CD4-positive, alpha-beta memory T cell (primary cell): ENCODE results near the gene PBX3. TPM values are rescaled to one million over a fixed set of nuclear protein-coding genes. Genes with fewer than 3 reads are reported as not detected.

Source experiments
- CTCF ChIA-PET: fragments of 350-600 bp; sonication (Branson Sonifier 250); formaldehyde crosslinking; loops from one replicate; lab custom pipeline; 2021; ENCODE audit warnings: inconsistent platforms; ENCODE audit not compliant: partially characterized antibody; lab: Charles Lee
- POLR2A ChIA-PET: fragments of 350-600 bp; sonication (Branson Sonifier 250); formaldehyde crosslinking; loops from one replicate; lab custom pipeline; 2021; ENCODE audit not compliant: partially characterized antibody; lab: Charles Lee
- DNase-seq, 5 donors: peaks; one replicate each; pipeline versions ENCODE4 v3.0.0 to v3.0.0-alpha.2; 2020 to 2022; ENCODE audit warnings: mixed read lengths in 1 of 5
- H3K27ac ChIP-seq: one replicate; pipeline ENCODE4 v1.7.0; 2013; ENCODE audit warnings: low read depth, low read length
- H3K27me3 ChIP-seq: 2 replicates; pipeline ENCODE4 v1.7.0; 2013; ENCODE audit warnings: mild to moderate bottlenecking, low read length, moderate library complexity; ENCODE audit not compliant: insufficient read depth
- H3K36me3 ChIP-seq: 2 replicates; pipeline ENCODE4 v1.7.0; 2013; ENCODE audit warnings: mild to moderate bottlenecking, low read length, moderate library complexity; ENCODE audit not compliant: insufficient read depth
- H3K4me1 ChIP-seq: 2 replicates; pipeline ENCODE4 v1.7.0; 2013; ENCODE audit warnings: mild to moderate bottlenecking, low read length, moderate library complexity; ENCODE audit not compliant: insufficient read depth
- H3K4me3 ChIP-seq, 2 donors: one replicate each; pipeline ENCODE4 v1.7.0; 2013; ENCODE audit warnings: low read length in 2 of 2, mild to moderate bottlenecking in 1 of 2
- H3K9me3 ChIP-seq, 2 donors: one replicate each; pipeline ENCODE4 v1.7.0; 2013; ENCODE audit warnings: low read length in 2 of 2, control low read depth in 1 of 2; ENCODE audit not compliant: control insufficient read depth in 1 of 2
- H3K27ac Mint-ChIP-seq, 7 donors: one replicate each; pipeline ENCODE4 v1.8.0; 2020 to 2021; ENCODE audit warnings: mixed read lengths in 7 of 7, mild to moderate bottlenecking in 6 of 7, inconsistent platforms in 3 of 7, moderate library complexity in 3 of 7
- H3K27me3 Mint-ChIP-seq, 2 donors: one replicate each; pipeline ENCODE4 v1.8.0; 2020 to 2021; ENCODE audit warnings: mixed read lengths in 2 of 2
- H3K36me3 Mint-ChIP-seq, 2 donors: one replicate each; pipeline ENCODE4 v1.8.0; 2020 to 2021; ENCODE audit warnings: mixed read lengths in 2 of 2, inconsistent platforms in 1 of 2, mild to moderate bottlenecking in 1 of 2
- H3K4me1 Mint-ChIP-seq, 4 donors: one replicate each; pipeline ENCODE4 v1.8.0; 2020 to 2021; ENCODE audit warnings: mixed read lengths in 4 of 4, mild to moderate bottlenecking in 1 of 4
- H3K4me3 Mint-ChIP-seq, 8 donors: one replicate each; pipeline ENCODE4 v1.8.0; 2020 to 2021; ENCODE audit warnings: mixed read lengths in 8 of 8, mild to moderate bottlenecking in 7 of 8, moderate library complexity in 6 of 8, inconsistent platforms in 3 of 8
- H3K9me3 Mint-ChIP-seq, 8 donors: one replicate each; pipeline ENCODE4 v1.8.0; 2020 to 2021; ENCODE audit warnings: mixed read lengths in 8 of 8, mild to moderate bottlenecking in 5 of 8, inconsistent platforms in 3 of 8, moderate library complexity in 1 of 8
- intact Hi-C: fragments of 100-400 bp; cut with micrococcal nuclease; formaldehyde crosslinking; loops from one replicate; pipeline ENCODE4 v1.15.1; 2023
- polyA plus RNA-seq, 2 donors: library from polyadenylated mRNA; unstranded; fragments of 300-500 nt; fragmentation: Illumina TruSeq; gene quantifications; one replicate each; pipeline ENCODE4 v1.2.3, GENCODE V29; 2021
- total RNA-seq, 2 experiments: library from RNA; stranded (reverse); gene quantifications; one replicate each; pipeline ENCODE4 v1.2.3, GENCODE V29; 2021

PBX3 gene
- total and polyA plus RNA-seq, 4 experiments from 2014 or later = 2.2 to 17.0 (median 10.4) TPM

DNA sequence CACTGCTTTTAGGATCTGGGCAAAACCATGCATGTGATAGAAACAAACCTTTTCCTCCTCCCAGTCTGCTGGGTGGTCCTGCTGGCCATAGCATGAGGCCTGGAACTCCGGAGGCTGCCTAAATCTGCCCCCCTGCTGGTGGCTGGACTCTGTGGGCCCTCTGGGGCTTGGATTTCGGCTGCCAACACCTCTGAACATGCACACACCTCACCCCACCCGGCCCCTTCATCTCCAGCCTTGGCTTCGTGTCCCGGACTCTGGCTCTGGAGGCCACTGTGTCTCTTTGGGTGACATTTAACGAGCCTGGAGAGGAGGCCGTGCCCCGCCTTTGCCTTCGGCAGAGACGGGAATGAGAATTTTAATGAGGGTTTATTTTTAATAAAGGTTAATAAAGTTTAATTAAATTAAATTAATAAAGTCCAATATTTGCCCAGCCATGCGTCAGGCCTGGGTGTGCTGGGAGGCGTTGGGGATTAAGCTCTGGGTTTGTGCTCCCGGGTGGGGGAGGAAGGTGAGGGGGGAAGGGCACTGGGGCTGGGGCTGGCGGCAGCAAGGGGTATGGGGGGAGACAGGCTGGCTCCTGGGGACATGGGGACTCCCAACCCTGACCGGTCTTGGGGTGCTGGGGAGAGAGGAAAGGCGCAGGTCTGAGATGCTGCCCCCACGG is 251.8 kb downstream of the PBX3 start:
- Histone ChIP-seq H3K4me3 (no peak overlapping the region), H3K4me1 (no peaks in the 10 kb centered on the region), H3K36me3 (no peaks in the 10 kb centered on the region), H3K27me3 (no peaks in the 10 kb centered on the region), H3K9me3 (no peaks in the 10 kb centered on the region), H3K27ac (no peak overlapping the region)
- Mint-ChIP-seq H3K4me3 (no peak overlapping the region), H3K27ac (no peak overlapping the region), H3K27me3 (peaks cover 0 to 5% of the 10 kb centered on the region in 2 donors), H3K4me1 (no peaks in the 10 kb centered on the region), H3K36me3 (no peaks in the 10 kb centered on the region), H3K9me3 (peaks cover 0 to 1% (median 0%) of the 10 kb centered on the region in 8 donors)
- intact Hi-C loops = no loop called here
- ChIA-PET POLR2A (no interaction called here), CTCF (no interaction called here)
- DNase-seq = no peak

DNA sequence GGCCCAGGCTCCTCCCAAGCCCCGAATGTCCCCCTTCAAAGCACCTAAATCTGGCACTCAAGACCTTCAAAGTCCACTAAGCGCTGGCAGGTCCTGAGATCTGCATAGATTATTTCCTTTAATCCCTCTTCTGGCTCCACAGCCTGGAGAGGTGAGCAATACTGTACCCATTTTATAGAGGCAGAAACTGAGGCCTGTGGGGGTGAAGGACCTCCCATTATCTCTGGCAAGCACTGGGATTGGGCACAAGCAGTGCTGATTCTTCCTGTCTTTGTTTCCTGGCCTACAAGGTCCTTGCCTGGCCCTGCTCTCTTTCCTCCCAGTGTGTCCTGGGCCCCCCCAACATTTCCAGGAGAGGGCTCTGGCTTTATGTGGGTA is 252.3 kb downstream of the PBX3 start:
- no peak for DNase-seq
- H3K27ac ChIP-seq = no peak overlapping the region
- no peaks in the 10 kb centered on the region for H3K4me1 ChIP-seq
- no peaks in the 10 kb centered on the region for H3K27me3 ChIP-seq
- H3K4me3 ChIP-seq = no peak overlapping the region
- peaks cover 0 to 5% of the 10 kb centered on the region in 2 donors for H3K27me3 Mint-ChIP-seq
- H3K27ac Mint-ChIP-seq = peak overlapping the region in 1 of 7 donors; percentile 32
- ChIA-PET POLR2A (no interaction called here), CTCF (no interaction called here)
- no peaks in the 10 kb centered on the region for H3K36me3 ChIP-seq
- peaks cover 0 to 1% (median 0%) of the 10 kb centered on the region in 8 donors for H3K9me3 Mint-ChIP-seq
- no peak overlapping the region for H3K4me3 Mint-ChIP-seq
- no peaks in the 10 kb centered on the region for H3K4me1 Mint-ChIP-seq
- H3K9me3 ChIP-seq = no peaks in the 10 kb centered on the region
- intact Hi-C loops = no loop called here
- H3K36me3 Mint-ChIP-seq = no peaks in the 10 kb centered on the region

- no peak for DNase-seq
- Mint-ChIP-seq H3K27ac (no peak overlapping the region), H3K27me3 (peaks cover 0 to 5% of the 10 kb centered on the region in 2 donors), H3K4me3 (no peak overlapping the region), H3K9me3 (peaks cover 0 to 1% (median 0%) of the 10 kb centered on the region in 8 donors), H3K36me3 (no peaks in the 10 kb centered on the region), H3K4me1 (no peaks in the 10 kb centered on the region)
- Histone ChIP-seq H3K4me1 (no peaks in the 10 kb centered on the region), H3K27me3 (no peaks in the 10 kb centered on the region), H3K4me3 (no peak overlapping the region), H3K27ac (no peak overlapping the region), H3K36me3 (no peaks in the 10 kb centered on the region), H3K9me3 (no peaks in the 10 kb centered on the region)
- ChIA-PET POLR2A (no interaction called here), CTCF (no interaction called here)
- intact Hi-C loops = no loop called here
Measured at GRCh38 chr9:126000256-126000655, 253.1 kb downstream of the PBX3 start.

DNA sequence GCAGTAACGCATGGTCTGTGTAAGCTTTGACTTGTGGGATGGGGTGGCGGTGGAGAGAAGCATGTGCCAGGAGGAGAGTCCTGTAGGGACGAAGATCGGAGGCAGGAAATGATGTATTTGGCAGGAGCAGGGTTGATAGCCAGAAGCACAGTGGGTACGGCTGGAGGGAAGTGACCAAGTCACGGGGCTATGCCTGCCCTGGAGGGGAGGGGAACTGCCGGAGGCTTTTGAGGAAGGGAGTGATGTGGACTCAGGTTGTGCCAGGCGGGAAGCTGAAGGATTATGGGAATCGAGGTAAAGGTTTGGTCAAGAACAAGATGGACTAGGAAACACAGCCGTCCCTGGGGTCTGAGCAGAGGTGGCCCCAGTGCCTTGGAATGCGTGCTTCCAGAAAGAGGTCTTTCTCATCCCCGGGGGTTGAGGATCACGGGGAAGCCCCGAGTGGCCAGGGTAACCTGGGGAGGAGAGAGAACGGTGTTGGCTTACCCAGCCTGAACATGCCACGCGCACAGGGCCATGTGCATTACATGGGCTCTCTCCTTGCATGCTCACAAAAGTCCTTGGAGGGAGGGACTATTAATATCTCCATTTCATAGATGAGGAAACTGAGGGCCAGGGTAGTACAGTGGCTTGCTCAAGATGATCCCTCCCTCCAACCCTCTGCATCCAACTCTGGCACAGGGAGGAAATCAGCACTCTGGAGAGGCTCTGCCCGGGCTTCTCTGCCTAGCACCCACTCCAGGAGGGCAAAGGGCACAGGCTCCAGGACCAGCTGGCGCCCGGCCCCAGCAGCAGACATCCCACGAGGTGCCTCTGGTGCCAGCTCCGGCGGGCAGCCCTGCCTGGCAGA is 253.8 kb downstream of the PBX3 start:
- Mint-ChIP-seq H3K4me1 (no peaks in the 10 kb centered on the region), H3K27ac (no peak overlapping the region)
- CTCF ChIA-PET = no interaction called here

GRCh38 chr9:126001581-126002225 is 254.5 kb downstream of the PBX3 start:
- no peaks in the 10 kb centered on the region for H3K4me1 ChIP-seq
- Mint-ChIP-seq H3K4me3 (no peak overlapping the region), H3K9me3 (peaks cover 0 to 5% (median 0%) of the 10 kb centered on the region in 8 donors), H3K27ac (no peak overlapping the region), H3K36me3 (no peaks in the 10 kb centered on the region), H3K27me3 (peaks cover 0 to 5% of the 10 kb centered on the region in 2 donors), H3K4me1 (no peaks in the 10 kb centered on the region)
- no peak overlapping the region for H3K27ac ChIP-seq
- CTCF ChIA-PET = no interaction called here
- no peak overlapping the region for H3K4me3 ChIP-seq
- H3K27me3 ChIP-seq = no peaks in the 10 kb centered on the region
- H3K9me3 ChIP-seq = no peaks in the 10 kb centered on the region
- POLR2A ChIA-PET = no interaction called here
- intact Hi-C loops = no loop called here
- DNase-seq = no peak
- no peaks in the 10 kb centered on the region for H3K36me3 ChIP-seq

More for the DNA sequence above, 253.8 kb downstream of the PBX3 start:
- Mint-ChIP-seq H3K36me3 (no peaks in the 10 kb centered on the region), H3K4me3 (no peak overlapping the region), H3K9me3 (peaks cover 0 to 1% (median 0%) of the 10 kb centered on the region in 8 donors), H3K27me3 (peaks cover 0 to 5% of the 10 kb centered on the region in 2 donors)
- intact Hi-C loops = no loop called here
- no peaks in the 10 kb centered on the region for H3K4me1 ChIP-seq
- H3K4me3 ChIP-seq = no peak overlapping the region
- H3K27ac ChIP-seq = no peak overlapping the region
- no peaks in the 10 kb centered on the region for H3K36me3 ChIP-seq
- DNase-seq = no peak
- no peaks in the 10 kb centered on the region for H3K27me3 ChIP-seq
- POLR2A ChIA-PET = no interaction called here
- no peaks in the 10 kb centered on the region for H3K9me3 ChIP-seq

DNA sequence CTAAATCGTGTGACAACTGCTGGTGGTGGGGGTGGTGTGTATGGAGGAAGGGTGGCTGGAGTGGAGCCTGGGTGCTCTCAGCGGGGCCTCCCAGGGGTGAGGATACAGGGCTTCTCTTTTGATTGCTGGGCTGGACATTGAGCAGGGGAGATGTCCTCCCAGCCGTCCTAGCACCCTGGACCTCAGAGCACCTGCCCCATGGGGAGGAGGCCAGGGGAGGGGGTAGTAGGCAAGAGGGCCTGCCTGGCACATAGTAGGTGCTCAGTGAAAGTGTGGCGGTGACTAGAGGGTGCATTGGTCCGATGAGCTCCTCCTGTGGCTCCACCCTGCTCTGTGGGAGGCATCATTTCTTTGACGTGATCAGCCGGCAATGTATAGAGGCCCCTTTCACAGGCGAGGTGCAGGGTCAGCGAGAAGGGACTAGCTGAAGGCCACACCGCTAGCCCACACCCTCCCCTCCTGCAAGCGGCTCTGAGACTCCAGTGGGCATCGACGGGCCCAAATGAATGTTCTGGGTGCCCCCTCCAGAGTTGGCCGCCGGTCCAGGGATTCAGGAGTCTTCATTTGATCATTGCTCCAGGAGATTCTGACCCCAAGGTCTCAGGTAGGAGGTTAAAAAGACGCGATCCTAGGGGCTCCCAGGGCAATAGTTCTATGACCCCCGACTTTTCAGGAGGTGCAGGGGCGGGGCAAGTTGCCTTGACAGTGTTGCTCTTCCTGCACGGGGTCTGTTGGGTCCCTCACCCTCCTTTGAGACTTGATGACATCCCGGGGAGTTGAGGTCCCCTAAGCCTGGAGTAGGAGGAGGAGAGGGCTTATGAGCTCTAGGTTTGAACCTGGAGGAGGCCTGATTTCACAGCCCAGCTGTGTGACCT is 255.5 kb downstream of the PBX3 start:
- Histone ChIP-seq H3K9me3 (no peaks in the 10 kb centered on the region), H3K4me1 (no peaks in the 10 kb centered on the region), H3K4me3 (no peak overlapping the region), H3K27ac (no peak overlapping the region), H3K36me3 (no peaks in the 10 kb centered on the region), H3K27me3 (no peaks in the 10 kb centered on the region)
- Mint-ChIP-seq H3K4me1 (no peaks in the 10 kb centered on the region), H3K27ac (no peak overlapping the region), H3K27me3 (no peaks in the 10 kb centered on the region), H3K9me3 (peaks cover 0 to 10% (median 7%) of the 10 kb centered on the region in 8 donors), H3K4me3 (no peak overlapping the region), H3K36me3 (no peaks in the 10 kb centered on the region)
- ChIA-PET POLR2A (no interaction called here), CTCF (no interaction called here)
- DNase-seq = no peak
- intact Hi-C loops = no loop called here
